Islet of Langerhans (tissue), 1 donor: Measurements from ENCODE around the gene ADAT2.

Experiments
- FAIRE-seq: peaks from one replicate; lab custom pipeline; 2011; peaks lifted over from hg19 to GRCh38; lab: Jason Lieb, UNC

ADAT2 gene

GRCh38 chr6:143396497-143397226 lies 53.8 kb downstream of the ADAT2 start:
- FAIRE-seq, result no peak

GRCh38 chr6:143395699-143396098 lies 54.8 kb downstream of the ADAT2 start:
- no peak for FAIRE-seq

- FAIRE-seq, result no peak
These were observed 56.1 kb downstream of the ADAT2 start for GRCh38 chr6:143394389-143394788.

GRCh38 chr6:143390278-143390677 lies 60.2 kb downstream of the ADAT2 start:
- no peak for FAIRE-seq

GRCh38 chr6:143385636-143386035 lies 64.9 kb downstream of the ADAT2 start:
- no peak for FAIRE-seq

- FAIRE-seq, result no peak
These were observed 73.6 kb downstream of the ADAT2 start for GRCh38 chr6:143376861-143377260.

GRCh38 chr6:143376375-143376774 lies 74.1 kb downstream of the ADAT2 start:
- no peak for FAIRE-seq

GRCh38 chr6:143375022-143375585 lies 75.4 kb downstream of the ADAT2 start:
- no peak for FAIRE-seq

- FAIRE-seq, result no peak
These were observed 76.5 kb downstream of the ADAT2 start for GRCh38 chr6:143374014-143374413.
